Dermis microvascular lymphatic vessel endothelial cell (primary cell): Measurements from ENCODE around the gene GRM2. TPM values are rescaled to one million over a fixed set of nuclear protein-coding genes. Genes with fewer than 3 reads are reported as not detected.
A peak's percentile ranks its signal among the peaks of the same experiment; 100 is the strongest.

Source experiments
- DNase-seq, 2 donors: peaks; one replicate each; pipeline versions ENCODE4 v3.0.0 to v3.0.0-alpha.2; 2010; ENCODE audit warnings: low read depth in 2 of 2
- total RNA-seq: library from RNA; depleted of rRNA; stranded (reverse); fragments of >200 nt; gene quantifications from 2 replicates; pipeline ENCODE4 v1.2.1, GENCODE V29; 2014

GRM2 gene
- total RNA-seq, 1 donor from 2014 or later: under 0.01 TPM

DNA sequence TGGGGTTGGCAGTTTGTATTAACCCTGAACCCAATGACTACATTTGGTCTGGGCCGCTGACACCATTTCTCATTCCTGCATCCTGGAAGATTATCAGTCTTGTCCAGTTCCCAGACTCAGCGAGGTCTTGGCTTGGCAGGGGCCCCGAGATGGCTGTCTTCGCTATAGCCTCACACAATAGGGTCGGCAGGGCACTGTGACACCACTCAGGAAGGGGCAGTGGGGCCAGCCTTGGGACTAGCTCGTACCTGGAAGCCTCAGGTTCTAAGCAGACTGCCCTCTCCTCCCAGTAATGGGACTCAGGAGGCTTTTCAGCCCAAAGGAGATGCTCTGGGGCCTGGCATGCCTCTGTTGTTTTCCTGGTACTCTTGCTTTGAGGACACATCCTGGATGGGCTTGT is 26.7 kb upstream of the GRM2 start:
- DNase-seq: no peak

DNA sequence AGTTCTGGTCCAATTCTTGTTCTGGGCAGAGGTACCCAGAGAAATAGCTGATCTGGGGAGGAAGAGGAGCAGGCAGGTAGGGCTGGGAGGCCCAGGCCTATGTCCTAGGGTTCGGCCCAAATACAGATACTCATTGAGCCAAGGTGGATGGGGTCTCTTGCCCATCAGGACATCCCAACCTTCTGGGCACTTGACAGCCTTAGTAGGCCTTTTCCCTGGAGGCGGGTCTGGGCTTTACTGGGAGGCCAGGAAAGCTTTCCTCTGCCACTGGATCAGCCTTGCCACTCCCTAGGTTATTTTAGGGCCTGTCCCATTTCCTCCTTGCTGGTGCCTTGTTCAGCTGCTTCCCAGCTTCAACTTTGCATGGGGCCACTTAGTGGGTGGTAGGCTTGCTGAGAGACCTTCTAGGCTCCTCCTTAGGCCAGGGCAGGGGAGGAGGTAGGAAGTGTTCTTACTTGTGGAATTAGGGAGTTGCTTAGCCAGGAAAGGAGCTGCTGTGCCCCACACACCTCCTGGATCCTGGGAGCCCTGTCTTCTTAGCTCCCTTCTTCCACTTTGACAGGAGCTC is 26.1 kb upstream of the GRM2 start:
- no peak for DNase-seq

GRCh38 chr3:51681453-51681852 is 25.4 kb upstream of the GRM2 start:
- DNase-seq: peak in 1 of 2 donors; percentile 22

DNA sequence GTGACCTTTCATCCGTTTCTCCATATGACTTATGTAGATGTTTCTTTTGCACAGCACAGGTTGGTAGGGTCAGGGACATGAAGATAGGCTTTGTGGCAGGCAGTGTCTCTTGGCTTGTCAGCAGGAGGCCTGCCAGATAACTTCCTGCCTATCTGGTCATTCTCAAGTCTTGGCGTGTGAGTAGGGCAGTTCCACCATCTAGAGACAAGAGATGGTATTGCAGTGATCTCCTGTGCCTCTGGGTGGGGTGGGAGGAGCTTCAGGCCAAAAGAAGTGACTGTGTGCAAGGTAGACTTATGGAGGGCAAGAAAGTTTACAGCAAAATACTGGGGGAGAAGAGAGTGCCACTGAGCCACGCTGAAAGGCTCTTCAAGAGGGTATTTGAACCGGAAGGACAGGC is 24.8 kb upstream of the GRM2 start:
- peak; percentile 69 to 85 for DNase-seq

DNA sequence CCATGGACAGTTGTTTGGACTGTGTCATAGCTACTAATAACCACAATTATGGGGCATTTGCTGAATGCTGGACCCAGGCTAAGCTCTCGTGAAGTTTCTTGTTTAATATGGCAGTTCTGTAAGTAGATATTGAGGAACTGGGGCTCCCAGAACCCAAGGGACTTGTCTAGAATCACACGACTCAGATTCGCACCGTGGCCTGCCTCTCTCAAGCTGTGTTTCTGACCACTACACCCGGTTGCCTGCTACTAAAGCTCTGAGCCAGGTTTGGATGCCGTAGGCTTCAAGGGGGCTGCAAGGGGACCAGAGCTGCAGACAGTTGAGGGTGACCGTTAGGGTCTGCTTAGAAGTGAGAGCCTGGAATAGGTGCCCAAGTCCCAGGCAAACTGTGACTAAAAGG is 24.3 kb upstream of the GRM2 start:
- no peak for DNase-seq

- DNase-seq: peak; percentile 25 to 72
Observed at GRCh38 chr3:51683566-51683965, 23.3 kb upstream of the GRM2 start.

DNA sequence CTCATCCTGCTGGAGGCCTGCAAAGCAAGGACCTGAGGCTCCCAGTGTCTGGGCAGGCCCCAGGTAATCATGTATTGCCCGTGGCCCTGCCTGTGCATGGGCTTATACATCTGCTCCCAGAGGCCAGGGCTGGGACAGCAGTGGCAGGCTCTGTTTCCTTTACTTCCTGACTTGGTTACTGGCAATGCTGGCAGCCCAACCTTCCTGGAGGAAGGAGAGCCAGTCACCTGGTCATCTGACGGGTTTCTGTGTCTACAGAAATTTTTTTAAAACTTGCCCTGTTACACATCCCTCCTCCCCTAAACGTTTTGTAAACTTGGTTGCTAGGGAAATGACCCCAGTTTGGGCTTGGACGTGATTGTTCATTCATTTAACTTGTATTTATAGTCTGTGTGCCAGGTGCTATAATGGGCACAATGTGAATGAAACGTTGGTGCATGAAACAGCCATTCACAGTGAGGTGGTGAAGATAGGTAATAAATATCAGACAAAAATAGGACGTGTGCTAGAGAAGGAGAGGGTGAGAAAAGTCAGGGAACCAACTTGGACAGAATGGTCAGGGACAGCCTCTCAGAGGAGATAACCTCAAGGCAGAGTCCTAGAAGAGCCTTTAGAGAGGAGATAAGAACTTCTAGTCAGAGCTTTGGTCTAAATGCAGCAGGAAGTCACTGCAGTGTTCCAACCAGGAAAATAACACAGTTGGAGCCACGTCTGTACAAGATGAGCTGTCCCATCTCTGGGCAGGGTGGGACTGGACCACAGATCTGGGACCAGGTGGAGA is 21.7 kb upstream of the GRM2 start:
- DNase-seq: peak; percentile 72 to 88

DNA sequence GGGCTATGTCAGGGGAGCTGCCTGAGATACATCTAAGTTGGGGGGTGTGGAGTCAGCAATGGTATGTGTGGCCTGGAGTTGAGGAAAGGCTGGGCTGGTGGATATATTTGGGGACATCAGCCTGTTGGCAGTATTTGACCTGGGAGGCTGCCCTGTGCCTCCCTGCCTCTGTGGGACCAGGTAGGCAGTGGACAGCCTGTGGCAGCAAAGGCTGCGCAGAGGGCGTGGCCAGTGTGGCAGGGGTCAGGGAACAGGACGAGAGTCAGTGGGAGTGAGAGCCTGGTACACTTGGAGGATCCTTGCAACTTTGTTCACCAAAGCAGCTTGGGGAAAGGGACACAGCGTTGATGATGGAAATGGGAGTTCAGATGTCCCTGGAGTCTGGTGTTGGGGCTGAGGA is 20.8 kb upstream of the GRM2 start:
- DNase-seq: no peak

GRCh38 chr3:51686512-51687215 is 20.2 kb upstream of the GRM2 start:
- peak; percentile 61 to 71 for DNase-seq

- no peak for DNase-seq
Observed at GRCh38 chr3:51687431-51688205, 19.2 kb upstream of the GRM2 start.

DNA sequence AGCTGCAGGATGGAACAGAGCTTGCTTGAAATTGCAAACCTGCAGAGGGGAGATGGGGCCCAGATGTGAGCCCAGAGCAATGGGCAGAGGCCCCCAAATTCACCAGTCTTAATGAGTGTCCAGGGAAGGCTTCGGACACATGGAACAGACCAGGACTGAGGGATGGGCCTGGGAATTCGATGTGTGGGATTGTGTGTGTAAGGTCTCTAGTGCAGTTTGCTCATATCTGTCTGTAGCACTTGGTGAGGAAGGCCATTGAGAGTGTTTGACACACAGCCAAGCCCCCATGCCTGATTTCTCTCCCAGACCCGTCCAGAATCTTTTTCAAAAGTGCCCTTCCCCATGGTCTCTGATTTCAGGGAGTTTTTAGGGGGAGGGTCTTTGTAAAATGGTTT is 18.7 kb upstream of the GRM2 start:
- DNase-seq: no peak

GRCh38 chr3:51691021-51691420 is 15.8 kb upstream of the GRM2 start:
- DNase-seq: no peak

DNA sequence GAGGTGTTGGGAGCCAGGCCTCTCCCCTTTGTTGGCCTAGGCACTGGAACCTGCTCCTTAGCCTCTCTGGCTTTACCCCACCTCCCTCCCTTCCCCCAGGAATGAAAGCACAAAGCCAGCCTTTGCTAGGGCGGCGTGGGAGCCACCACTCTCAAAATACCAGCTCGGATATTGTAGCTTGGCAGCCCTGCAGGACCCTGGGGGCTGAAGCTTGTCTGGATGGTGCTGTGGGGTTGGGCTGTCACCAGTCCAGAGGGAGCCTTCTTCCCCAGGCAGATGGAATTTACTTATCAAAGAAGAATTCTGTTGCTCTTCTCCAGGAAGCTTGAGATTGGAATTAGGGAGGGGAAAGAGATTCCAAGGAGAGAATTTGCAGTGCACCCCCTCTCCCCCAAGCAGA is 14.9 kb upstream of the GRM2 start:
- DNase-seq: no peak

DNA sequence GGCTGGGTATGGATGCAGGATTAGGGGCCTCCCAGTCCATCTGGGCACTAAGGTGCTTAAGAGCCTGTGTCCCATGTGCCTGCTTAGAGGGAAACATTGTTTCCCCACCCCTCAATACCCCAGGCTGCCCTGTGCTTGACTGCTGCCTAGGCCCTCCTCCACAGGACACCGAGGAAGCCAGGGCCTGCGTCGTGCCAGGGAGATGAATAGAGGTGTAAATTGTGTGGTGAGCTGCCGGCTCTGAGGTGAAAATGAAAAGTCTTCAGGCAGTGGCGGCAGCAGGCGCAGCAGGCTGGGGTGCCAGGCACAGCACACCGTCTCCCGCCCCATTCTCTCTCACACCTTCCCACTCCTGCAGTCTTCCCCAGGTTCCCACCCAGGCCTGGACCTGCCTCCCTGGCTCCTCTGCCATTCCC is 13.9 kb upstream of the GRM2 start:
- no peak for DNase-seq

GRCh38 chr3:51696954-51697353 is 9.9 kb upstream of the GRM2 start:
- DNase-seq: no peak

- no peak for DNase-seq
Observed at GRCh38 chr3:51698209-51698608, 8.7 kb upstream of the GRM2 start.

DNA sequence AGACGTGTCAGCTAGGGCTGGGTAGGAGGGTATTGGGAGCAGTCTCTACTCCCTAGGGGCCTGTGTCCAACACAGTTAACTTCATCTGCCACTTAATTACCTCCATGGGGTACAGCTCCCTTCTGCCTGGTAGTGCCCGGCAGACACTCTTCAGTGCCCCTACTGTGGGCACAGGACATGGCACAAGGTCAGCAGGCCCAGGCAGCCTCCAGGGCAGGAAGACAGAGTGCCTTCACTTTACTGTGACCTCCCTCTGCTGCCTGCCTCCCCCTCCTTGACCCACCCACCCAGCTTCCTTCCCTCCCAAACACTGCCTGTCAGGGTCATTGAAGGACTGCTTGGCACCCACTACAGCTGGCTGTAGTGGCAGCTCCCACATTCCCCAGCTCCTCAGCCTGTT is 6.5 kb upstream of the GRM2 start:
- no peak for DNase-seq

GRCh38 chr3:51702156-51702555 is 4.7 kb upstream of the GRM2 start:
- no peak for DNase-seq

GRCh38 chr3:51703068-51703760 is 3.7 kb upstream of the GRM2 start:
- no peak for DNase-seq

DNA sequence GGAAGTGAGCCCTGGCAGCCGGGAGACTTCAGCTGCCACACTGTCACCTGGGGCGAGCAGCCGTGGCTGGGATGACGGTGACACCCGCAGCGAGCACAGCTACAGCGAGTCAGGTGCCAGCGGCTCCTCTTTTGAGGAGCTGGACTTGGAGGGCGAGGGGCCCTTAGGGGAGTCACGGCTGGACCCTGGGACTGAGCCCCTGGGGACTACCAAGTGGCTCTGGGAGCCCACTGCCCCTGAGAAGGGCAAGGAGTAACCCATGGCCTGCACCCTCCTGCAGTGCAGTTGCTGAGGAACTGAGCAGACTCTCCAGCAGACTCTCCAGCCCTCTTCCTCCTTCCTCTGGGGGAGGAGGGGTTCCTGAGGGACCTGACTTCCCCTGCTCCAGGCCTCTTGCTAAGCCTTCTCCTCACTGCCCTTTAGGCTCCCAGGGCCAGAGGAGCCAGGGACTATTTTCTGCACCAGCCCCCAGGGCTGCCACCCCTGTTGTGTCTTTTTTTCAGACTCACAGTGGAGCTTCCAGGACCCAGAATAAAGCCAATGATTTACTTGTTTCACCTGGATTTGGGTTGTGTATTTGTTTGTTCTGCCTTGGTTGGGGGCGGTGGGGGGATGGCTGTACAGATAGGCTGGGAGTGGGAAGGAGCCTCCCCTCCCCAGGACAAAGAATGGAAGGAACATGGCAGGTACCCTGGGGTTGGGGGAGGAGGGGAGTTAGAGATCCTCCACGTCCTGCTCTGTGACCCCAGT is 2.9 kb upstream of the GRM2 start:
- no peak for DNase-seq

- no peak for DNase-seq
Observed at GRCh38 chr3:51704511-51704950, 2.3 kb upstream of the GRM2 start.
